Hepatocyte (in vitro differentiated cells): Measurements from ENCODE around the gene LONP1. TPM values are rescaled to one million over a fixed set of nuclear protein-coding genes. Genes with fewer than 3 reads are reported as not detected.
"Not testable (repeated sequence)": the region's sequence is repeated elsewhere in the genome, so short reads cannot be mapped to it uniquely, and the experiment has no call there.

Source experiments
- DNase-seq: peaks from one replicate; pipeline ENCODE4 v3.0.0-alpha.2; 2016; ENCODE audit warnings: low spot score
- H2AFZ ChIP-seq: fragments of 200-600 bp; sonication (generic); 2 replicates; pipeline ENCODE4 v1.6.0; 2016; ENCODE audit warnings: antibody characterized with exemption, mild to moderate bottlenecking
- H3K27ac ChIP-seq: fragments of 200-600 bp; sonication (generic); 2 replicates; pipeline ENCODE4 v1.5.1; 2016; ENCODE audit warnings: mild to moderate bottlenecking
- H3K27me3 ChIP-seq: fragments of 200-600 bp; sonication (generic); 2 replicates; pipeline ENCODE4 v1.6.1; 2016
- H3K36me3 ChIP-seq: fragments of 200-600 bp; sonication (generic); replicated peaks from 2 replicates; pipeline ENCODE4 v1.5.1; 2016; ENCODE audit warnings: low read depth; ENCODE audit not compliant: insufficient read depth
- H3K4me1 ChIP-seq: fragments of 200-600 bp; sonication (generic); 2 replicates; pipeline ENCODE4 v1.5.1; 2016; ENCODE audit warnings: mild to moderate bottlenecking, moderate library complexity; ENCODE audit not compliant: insufficient read depth
- H3K4me2 ChIP-seq: fragments of 200-600 bp; sonication (generic); 2 replicates; pipeline ENCODE4 v1.6.0; 2016
- H3K4me3 ChIP-seq: fragments of 200-600 bp; sonication (generic); 2 replicates; pipeline ENCODE4 v1.5.1; 2016; ENCODE audit warnings: mild to moderate bottlenecking
- H3K79me2 ChIP-seq: fragments of 200-600 bp; sonication (generic); 2 replicates; pipeline ENCODE4 v1.6.0; 2017; ENCODE audit warnings: mild to moderate bottlenecking
- H3K9me2 ChIP-seq: fragments of 200-600 bp; sonication (generic); replicated peaks from 2 replicates; pipeline ENCODE4 v1.6.0; 2017; ENCODE audit warnings: mild to moderate bottlenecking; ENCODE audit not compliant: insufficient read depth
- H3K9me3 ChIP-seq: fragments of 200-600 bp; sonication (generic); 2 replicates; pipeline ENCODE4 v1.5.1; 2016; ENCODE audit warnings: low read depth, mild to moderate bottlenecking
- H4K20me1 ChIP-seq: fragments of 200-600 bp; sonication (generic); 2 replicates; pipeline ENCODE4 v1.6.0; 2016; ENCODE audit warnings: mild to moderate bottlenecking; ENCODE audit not compliant: insufficient read depth, poor library complexity, severe bottlenecking
- EZH2 ChIP-seq: fragments of 200-600 bp; sonication (generic); IDR thresholded peaks from 2 replicates; pipeline ENCODE4 v1.6.1; 2016; ENCODE audit warnings: antibody characterized with exemption, mild to moderate bottlenecking, borderline replicate concordance
- EZH2phosphoT487 ChIP-seq: fragments of 200-600 bp; sonication (generic); IDR thresholded peaks from one replicate; pipeline ENCODE4 v1.6.1; 2018; ENCODE audit warnings: antibody characterized with exemption, mild to moderate bottlenecking, low read depth, moderate library complexity; ENCODE audit not compliant: unreplicated experiment, severe bottlenecking
- WGBS: methylation state at CpG from one replicate; pipeline ENCODE4 v1.1.6; 2016; ENCODE audit warnings: low lambda C conversion rate; ENCODE audit errors: missing lambda C conversion rate; 5-methylcytosine and 5-hydroxymethylcytosine counted together
- polyA plus RNA-seq: library from polyadenylated mRNA; unstranded; fragments of >200 nt; fragmentation: Nextera tagmentation; extraction: Ambion mirVana; gene quantifications from 2 replicates; pipeline ENCODE4 v1.2.1, GENCODE V29; 2016
- total RNA-seq: library from RNA; depleted of rRNA; stranded (reverse); fragments of >200 nt; gene quantifications from 2 replicates; pipeline ENCODE4 v1.2.3, GENCODE V29; 2014
- TF ChIP-seq, protein P1 (sequence below): fragments of 200-600 bp; sonication (generic); IDR thresholded peaks from 2 replicates; pipeline ENCODE4 v1.5.1; 2016; ENCODE audit warnings: antibody characterized with exemption, mild to moderate bottlenecking; ENCODE audit not compliant: poor library complexity

Gene LONP1
- total and polyA plus RNA-seq, 2 experiments from 2014 or later: 63.0 to 79.2 TPM

DNA sequence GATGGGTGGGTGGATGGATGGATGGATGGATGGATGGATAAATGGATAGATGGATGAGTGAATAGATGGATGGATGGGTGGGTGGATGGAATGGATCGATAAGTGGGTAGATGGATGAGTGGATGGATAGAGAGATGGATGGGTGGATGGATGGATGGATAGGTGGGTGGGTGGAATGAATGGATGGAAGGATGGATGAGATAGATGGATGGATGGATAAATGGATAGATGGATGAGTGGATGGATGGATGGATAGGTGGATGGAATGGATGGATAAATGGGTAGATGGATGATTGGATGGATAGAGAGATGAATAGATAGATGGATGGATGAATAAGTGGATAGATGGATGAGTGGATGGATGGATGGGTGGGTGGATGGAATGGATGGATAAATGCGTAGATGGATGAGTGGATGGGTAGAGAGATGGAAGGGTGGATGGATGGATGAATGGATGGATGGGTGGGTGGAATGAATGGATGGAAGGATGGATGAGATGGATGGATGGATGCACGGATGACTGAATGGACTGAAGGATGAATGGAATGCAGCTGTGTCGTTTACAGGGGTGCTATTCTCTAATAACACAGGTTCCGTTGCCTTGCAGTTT lies 42.8 kb upstream of the LONP1 start:
- Histone ChIP-seq H4K20me1 (no peaks in the 10 kb centered on the region), H3K9me3 (no peaks in the 10 kb centered on the region), H2AFZ (no peak overlapping the region), H3K4me2 (no peak overlapping the region), H3K36me3 (no peaks in the 10 kb centered on the region), H3K27me3 (no peaks in the 10 kb centered on the region), H3K79me2 (no peaks in the 10 kb centered on the region), H3K9me2 (no peaks in the 10 kb centered on the region), H3K4me1 (no peaks in the 10 kb centered on the region), H3K27ac (no peak overlapping the region), H3K4me3 (no peak overlapping the region)
- 90% methylated on average over 5 of the region's 5 CpGs for WGBS
- TF ChIP-seq, protein P1, sequence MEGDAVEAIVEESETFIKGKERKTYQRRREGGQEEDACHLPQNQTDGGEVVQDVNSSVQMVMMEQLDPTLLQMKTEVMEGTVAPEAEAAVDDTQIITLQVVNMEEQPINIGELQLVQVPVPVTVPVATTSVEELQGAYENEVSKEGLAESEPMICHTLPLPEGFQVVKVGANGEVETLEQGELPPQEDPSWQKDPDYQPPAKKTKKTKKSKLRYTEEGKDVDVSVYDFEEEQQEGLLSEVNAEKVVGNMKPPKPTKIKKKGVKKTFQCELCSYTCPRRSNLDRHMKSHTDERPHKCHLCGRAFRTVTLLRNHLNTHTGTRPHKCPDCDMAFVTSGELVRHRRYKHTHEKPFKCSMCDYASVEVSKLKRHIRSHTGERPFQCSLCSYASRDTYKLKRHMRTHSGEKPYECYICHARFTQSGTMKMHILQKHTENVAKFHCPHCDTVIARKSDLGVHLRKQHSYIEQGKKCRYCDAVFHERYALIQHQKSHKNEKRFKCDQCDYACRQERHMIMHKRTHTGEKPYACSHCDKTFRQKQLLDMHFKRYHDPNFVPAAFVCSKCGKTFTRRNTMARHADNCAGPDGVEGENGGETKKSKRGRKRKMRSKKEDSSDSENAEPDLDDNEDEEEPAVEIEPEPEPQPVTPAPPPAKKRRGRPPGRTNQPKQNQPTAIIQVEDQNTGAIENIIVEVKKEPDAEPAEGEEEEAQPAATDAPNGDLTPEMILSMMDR: no peak
- TF ChIP-seq EZH2phosphoT487 (no peak), EZH2 (no peak)
- no peak for DNase-seq

DNA sequence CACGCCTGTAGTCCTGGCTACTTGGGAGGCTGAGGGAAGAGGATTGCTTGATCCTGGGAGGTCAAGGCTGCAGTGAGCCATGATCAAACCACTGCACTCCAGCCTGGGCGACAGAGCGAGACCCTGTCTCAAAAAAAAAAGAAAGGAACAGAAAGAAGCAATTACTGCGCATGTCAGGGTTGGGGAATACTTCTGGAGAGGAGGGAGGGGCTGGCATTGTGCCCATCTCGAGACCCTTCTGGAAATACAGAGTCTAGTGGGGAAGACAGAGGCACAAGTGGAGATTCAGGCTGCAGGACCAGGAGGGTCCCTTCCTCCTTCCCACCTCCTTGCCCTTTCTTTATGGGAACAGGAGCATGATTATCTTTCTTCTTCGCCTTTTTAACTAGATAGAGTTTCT lies 33.8 kb upstream of the LONP1 start:
- Histone ChIP-seq H3K27ac (no peak overlapping the region), H3K79me2 (no peaks in the 10 kb centered on the region), H3K4me2 (no peak overlapping the region), H4K20me1 (no peaks in the 10 kb centered on the region), H3K9me3 (no peaks in the 10 kb centered on the region), H3K4me1 (no peaks in the 10 kb centered on the region), H3K27me3 (no peaks in the 10 kb centered on the region), H3K9me2 (no peaks in the 10 kb centered on the region), H3K36me3 (no peaks in the 10 kb centered on the region), H2AFZ (no peak overlapping the region), H3K4me3 (no peak overlapping the region)
- TF ChIP-seq EZH2 (no peak), EZH2phosphoT487 (no peak)
- no peak for DNase-seq
- 94% methylated on average over 6 of the region's 6 CpGs for WGBS

DNA sequence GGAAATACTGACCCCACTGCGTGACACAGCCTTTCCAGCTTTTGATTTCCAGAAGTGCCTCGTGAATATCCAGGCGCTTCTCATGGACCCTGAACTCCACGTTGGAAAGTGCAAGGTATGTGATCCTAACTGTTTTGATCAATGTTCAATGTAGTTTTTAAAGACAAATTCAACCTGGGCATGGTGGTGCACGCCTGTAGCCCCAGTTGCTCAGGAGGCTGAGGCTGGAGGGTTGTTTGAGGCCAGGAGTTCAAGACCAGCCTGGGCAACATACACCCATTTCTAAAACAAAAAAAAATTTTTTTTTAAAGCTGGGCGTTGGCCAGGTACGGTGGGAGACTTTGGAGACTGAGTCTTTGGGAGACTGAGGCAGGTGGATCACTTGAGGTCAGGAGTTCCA lies 31.8 kb upstream of the LONP1 start:
- Histone ChIP-seq H3K4me1 (no peaks in the 10 kb centered on the region), H3K79me2 (no peaks in the 10 kb centered on the region), H3K27me3 (no peaks in the 10 kb centered on the region), H3K9me2 (no peaks in the 10 kb centered on the region), H3K27ac (no peak overlapping the region), H3K36me3 (no peaks in the 10 kb centered on the region), H3K9me3 (no peaks in the 10 kb centered on the region), H3K4me2 (no peak overlapping the region), H3K4me3 (no peak overlapping the region), H4K20me1 (no peaks in the 10 kb centered on the region), H2AFZ (no peak overlapping the region)
- 85% methylated on average over 7 of the region's 7 CpGs for WGBS
- DNase-seq: no peak
- TF ChIP-seq, protein P1: no peak
- TF ChIP-seq EZH2phosphoT487 (no peak), EZH2 (no peak)

DNA sequence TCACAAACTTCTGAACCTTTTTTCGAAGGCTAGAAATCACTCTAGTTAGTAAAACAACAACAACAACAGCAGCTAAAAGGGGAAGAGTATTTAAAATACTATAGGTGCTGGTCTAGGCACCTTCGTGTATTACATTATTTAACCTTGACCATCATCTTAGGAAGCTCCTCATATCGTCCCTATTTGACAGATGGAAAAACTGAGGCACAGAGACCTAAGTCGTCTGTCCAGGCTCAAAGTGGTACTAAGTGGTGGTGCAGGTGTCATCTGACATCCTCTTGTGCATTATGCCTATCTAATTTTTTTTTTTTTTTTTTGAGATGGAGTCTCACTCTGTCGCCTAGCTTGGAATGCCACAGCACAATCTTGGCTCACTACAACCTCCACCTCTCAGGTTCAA lies 29.6 kb upstream of the LONP1 start:
- Histone ChIP-seq H3K4me3 (no peak overlapping the region), H2AFZ (no peak overlapping the region), H3K27ac (no peak overlapping the region), H3K4me1 (no peaks in the 10 kb centered on the region), H3K36me3 (no peaks in the 10 kb centered on the region), H3K9me3 (no peaks in the 10 kb centered on the region), H3K9me2 (no peaks in the 10 kb centered on the region), H3K27me3 (no peaks in the 10 kb centered on the region), H3K79me2 (no peaks in the 10 kb centered on the region), H4K20me1 (no peaks in the 10 kb centered on the region), H3K4me2 (no peak overlapping the region)
- WGBS: 91% methylated on average over 5 of the region's 5 CpGs
- TF ChIP-seq EZH2phosphoT487 (no peak), EZH2 (no peak)
- TF ChIP-seq, protein P1: no peak
- no peak for DNase-seq

DNA sequence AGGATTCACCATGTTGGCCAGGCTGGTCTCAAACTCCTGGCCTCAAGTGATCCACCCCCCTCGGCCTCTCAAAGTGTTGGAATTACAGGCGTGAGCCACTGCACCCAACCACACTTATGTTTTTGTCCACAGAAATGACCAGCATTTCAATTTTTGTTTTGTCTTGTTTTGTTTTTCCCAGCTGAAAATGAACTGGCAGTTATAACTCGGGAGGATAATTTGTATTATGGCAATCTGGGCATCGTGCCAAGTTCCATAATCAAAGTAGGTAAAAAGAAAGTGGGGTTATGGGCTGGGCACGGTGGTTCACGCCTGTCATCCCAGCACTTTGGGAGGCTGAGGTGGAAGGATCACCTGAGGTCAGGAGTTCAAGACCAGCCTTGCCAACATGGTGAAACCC lies 29.0 kb upstream of the LONP1 start:
- H3K4me1 ChIP-seq, H3K36me3 ChIP-seq, H3K9me2 ChIP-seq, H3K4me3 ChIP-seq, H3K79me2 ChIP-seq, DNase-seq, H3K27ac ChIP-seq, H4K20me1 ChIP-seq, H2AFZ ChIP-seq, H3K9me3 ChIP-seq, H3K27me3 ChIP-seq, H3K4me2 ChIP-seq: not testable (repeated sequence)
- WGBS: 66% methylated on average over 6 of the region's 6 CpGs

DNA sequence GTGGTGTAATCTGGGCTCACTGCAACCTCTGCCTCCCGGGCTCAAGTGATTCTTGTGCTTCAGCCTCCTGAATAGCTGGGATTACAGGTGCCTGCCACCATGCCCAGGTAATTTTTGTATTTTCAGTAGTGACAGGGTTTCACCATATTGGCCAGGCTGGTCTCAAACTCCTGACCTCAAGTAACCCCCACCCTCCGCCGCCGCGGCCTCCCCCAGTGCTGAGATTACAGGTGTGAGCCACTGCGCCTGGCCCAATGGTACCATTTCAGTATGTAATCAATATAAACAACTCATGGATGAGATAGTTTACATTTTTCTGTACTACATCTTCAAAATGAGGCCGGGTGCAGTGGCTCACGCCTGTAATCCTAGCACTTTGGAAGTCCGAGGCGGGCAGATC lies 25.1 kb upstream of the LONP1 start:
- H3K36me3 ChIP-seq: not testable (repeated sequence)

More for the DNA sequence above, 25.1 kb upstream of the LONP1 start:
- not testable (repeated sequence) for H3K9me2 ChIP-seq, H3K4me2 ChIP-seq, H3K4me3 ChIP-seq, H3K27me3 ChIP-seq, DNase-seq, H2AFZ ChIP-seq, H4K20me1 ChIP-seq, H3K79me2 ChIP-seq, H3K9me3 ChIP-seq, H3K27ac ChIP-seq, H3K4me1 ChIP-seq
- 93% methylated on average over 10 of the region's 10 CpGs for WGBS
